Activated CD4-positive, alpha-beta T cell treated with anti-CD3 and anti-CD28 coated beads for 48 hours (primary cell): ENCODE results near the gene INO80B.
A peak's percentile ranks its signal among the peaks of the same experiment; 100 is the strongest.
"Not testable (repeated sequence)": the region's sequence is repeated elsewhere in the genome, so short reads cannot be mapped to it uniquely, and the experiment has no call there.

Experiments used
- DNase-seq: peaks from one replicate; pipeline ENCODE4 v3.0.0-alpha.2; 2020

The INO80B gene

DNA sequence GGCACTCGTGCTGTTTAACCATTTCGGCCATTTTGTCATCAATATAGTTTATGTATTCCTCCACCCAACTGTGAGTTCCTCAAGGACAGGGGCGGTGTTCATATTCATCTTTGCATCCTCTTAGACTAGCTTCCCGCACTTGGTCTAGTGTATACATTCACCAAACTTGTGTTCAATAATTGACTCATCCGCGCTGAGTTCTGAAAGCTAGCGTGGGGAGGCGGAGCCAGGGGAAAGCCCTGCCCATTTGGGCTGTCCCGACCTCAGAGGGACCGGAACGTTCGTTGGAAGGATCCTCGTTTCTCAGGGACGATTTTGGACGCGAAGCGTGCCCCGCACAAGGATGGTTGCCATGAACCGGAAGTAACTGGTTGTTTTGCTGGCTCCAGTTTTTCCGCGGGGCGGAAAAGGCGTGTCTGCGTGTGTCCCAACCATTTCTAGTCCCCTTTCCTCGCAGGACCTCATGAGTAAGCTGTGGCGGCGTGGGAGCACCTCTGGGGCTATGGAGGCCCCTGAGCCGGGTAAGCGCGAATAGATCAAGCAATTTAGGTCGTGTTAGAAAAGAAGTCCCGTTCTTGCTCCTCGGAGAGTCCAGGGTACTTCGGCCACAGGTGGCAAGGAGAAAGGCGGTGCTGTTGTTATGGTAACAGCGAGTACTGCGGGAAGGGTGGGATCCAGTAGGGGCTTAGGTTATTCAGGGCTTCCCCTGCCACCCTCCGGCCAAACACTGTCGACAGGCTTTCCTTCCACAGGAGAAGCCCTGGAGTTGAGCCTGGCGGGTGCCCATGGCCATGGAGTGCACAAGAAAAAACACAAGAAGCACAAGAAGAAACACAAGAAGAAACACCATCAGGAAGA, at the start of gene INO80B:
Gene INO80B (plus strand): TSS at position 434 of the 858 bp plus-strand sequence. CDS start 30 bp downstream, at position 464.
- DNase-seq: peak; percentile 98

DNA sequence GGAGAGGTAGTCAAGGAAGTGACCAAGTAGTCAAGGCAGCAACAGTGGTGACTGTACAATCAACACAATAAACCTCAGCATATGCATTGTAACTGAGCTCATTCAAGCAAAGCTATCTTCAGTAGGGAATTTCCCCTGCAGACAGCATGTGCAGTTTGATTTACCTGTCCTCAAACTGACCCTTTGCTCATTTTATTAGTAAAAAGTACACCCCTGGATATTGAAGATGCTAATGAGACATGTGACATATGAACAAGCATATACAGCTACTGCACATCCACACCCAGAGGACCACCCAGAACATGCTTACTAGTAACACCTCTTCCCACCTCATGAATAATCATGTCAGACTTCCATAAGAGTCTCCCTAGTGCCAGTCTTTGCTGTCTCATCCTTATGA, 48.9 kb upstream of the INO80B start:
- no peak for DNase-seq

DNA sequence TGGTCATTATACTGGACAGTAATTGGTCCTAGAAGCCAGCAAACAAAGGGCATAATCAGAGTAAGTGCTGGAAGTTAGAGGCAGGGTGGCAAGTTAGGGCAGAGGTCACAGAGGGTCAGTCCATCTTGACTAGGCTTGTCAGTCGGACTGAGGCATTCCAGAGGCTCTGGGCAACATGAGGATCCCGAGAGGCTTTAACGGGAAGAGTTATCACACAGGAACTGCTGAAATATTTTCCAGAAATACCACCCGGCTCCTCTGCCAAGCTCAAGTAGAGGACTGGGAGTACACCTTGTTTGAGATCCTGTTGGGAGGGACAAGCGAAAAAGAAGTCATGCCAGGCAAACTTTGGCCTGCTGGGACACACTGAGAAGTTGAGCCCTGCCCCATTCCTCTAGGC, 47.2 kb upstream of the INO80B start:
- DNase-seq: no peak

DNA sequence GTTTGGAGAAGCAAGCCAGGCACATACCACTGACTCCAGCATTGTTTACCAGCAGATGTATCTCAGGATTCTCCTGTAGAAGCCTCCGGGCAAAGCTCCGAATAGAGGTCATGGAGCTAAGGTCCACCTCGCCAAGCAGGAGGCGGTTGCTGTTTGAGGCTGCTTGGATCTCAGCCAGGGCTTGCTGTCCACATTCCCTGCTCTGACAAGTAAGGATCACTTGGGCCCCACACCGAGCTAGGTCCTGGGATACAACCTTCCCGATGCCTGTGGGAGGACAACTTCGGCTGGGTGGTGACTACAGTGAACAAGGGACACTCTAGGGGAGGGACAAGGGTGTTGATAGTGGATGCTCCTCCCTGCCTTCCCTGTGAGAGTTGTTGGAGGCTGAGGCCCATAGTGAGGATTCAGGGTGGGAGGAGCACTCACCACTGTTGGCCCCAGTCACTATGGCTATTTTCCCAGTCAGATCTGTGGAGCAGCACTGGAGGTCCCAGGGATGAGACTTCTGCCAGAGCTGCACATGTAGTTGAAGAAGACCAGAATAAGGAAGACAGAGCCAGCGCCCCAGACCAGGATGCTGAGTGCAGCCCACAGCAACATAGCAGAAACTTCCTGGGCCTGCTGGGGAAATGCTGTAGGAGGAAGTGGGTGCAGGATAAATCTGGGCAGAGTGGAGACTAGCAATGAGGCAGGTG, 41.7 kb upstream of the INO80B start:
- DNase-seq: no peak

DNA sequence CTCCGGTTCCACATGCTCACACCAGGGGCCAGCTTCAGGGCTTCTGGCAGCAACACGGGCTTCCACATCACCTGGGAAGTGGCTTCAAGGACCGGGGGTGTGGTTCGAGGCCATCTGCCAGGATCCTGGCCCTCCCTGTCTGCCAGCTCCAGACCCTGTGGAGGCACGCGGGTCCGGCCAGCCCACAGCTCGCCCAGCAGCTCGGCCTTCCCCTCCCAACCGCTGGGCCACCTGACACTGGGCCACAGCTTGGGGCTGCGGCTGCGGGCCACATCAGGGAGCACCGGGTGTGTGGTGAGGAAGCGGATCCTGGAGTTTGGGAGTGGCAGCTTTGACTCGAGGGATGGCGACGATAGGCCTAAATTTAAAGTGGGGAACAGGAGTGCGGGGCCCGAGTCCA, 40.4 kb upstream of the INO80B start:
- no peak for DNase-seq

DNA sequence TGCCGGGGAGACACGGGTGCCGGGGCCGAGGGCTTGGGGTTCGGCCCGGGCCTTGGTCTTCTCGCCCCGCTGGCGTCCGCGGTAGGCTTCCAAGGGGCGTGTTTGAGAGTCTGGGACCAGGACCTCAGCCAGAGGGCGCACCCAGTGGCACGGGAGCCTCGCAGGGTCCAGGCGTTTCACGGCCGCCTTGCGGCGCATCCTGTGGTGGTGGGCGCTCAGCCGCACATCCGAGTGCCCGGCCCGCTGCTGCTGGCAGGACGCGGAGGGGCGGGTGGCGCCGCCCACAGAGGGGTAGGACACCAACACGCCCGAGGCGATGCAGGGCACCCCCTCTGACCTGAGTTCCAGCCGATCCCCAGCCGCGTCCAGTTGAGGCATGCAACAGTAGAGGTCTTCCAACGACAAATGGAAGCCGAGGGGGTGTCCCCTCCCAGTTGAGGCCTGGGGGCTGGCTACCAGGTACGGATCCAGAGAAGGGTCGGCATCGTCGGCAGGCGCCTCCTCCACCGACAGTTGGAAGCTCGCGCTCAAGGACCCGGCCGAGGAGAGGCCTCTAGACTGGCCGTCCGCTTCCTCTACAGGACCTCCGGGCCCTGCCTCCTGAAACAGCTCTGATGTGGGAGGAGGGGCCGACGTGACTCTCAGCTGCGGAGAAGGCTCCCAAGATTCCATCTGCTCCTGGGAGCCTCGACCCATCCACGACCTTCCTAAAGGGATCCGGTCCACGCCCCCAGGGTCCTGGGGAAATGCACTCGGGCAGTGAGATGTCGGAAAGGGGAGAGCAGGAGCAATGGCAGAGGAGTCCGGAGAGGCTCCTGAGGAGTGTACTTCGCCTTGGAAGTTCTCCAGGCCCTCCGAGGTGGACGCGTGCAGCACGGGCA, 39.8 kb upstream of the INO80B start:
- peak; percentile 23 for DNase-seq

DNA sequence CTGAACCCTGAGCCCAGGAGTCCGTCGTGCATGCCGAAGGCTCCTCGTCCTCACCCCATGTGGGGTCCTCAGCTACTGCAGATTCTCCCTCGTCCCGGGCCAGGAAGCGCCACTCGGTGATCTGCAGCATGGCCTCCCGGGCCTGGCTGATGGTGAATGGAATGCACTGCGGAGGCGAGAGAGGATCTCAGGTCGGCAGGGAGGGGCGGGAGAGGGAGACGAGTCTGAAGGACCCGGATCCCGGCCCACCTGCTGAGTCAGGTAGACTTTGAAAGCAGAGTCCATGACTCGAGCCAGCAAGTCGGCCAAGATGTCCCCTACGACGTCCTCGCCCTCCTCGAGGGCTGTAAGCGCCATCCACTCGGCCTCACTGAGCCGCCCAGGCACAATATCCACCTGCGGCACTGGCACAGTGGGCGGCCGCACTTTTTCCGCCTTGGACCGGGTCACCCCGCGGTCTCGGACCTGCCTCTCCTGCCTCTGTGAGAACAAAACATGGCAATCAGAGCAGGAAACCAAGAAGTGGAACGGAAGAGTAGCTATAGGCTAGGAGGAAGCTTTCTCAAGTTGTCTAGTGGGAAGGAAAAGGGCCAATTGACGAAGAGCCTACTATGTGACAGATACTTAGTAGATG, 39.0 kb upstream of the INO80B start:
- peak; percentile 16 for DNase-seq

DNA sequence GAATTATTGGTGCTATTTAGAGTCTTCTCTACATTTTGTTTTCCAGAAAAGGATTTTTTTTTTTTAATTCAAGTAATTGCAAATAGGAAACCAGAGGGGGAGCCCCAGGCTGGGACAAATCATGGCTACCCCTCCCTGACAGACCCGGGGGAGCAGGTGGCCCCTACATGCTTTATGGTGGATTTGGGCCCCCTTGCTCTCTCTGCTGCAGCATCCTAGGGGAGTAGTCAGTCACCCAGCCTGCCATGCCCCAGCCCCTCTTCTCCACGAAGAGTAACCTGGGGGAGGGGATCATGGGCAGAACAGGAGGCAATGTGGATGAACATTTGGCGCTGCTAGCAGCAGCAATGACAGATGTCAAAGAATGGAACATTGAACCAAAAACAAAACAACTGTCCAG, 38.1 kb upstream of the INO80B start:
- DNase-seq: no peak

DNA sequence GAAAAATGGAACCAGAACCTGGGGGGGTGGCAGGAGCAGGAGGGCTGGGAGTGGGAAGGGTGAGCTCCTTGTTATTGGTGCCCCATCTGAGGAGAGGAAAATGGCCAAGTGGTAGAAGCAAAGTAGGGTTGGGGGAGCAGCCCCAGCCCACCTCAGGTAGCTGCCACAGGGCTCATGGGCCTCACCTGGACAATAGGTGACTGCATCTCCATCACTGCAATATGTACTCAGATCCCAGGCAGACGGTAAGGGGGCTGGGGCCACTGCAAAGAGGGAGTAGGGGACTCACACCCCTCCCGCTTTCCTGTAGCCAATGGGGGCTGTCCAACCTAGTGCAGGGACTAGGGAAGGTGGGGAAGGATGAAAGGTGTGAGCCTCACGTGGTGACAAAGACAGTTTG, 37.7 kb upstream of the INO80B start:
- no peak for DNase-seq

DNA sequence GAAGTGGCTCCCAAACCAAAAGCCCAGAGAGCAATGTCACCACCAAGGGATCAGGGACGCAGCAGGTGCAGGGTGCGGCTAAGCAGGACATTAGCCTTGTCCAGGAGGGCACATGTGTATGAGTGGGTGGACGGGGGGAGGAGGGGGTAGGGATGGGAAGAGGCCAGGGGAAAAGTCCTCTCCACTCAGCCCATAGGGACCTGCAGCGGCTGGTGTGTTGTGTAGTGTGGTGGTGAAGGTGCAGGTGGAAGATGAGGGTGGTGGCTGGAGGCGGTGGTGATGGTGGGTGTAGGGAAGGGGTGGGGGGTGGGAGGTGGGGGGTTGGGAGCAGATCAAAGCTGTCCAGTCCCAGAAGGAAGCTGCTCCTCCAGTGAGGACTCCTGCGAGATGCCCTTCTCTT, 37.1 kb upstream of the INO80B start:
- DNase-seq: no peak

DNA sequence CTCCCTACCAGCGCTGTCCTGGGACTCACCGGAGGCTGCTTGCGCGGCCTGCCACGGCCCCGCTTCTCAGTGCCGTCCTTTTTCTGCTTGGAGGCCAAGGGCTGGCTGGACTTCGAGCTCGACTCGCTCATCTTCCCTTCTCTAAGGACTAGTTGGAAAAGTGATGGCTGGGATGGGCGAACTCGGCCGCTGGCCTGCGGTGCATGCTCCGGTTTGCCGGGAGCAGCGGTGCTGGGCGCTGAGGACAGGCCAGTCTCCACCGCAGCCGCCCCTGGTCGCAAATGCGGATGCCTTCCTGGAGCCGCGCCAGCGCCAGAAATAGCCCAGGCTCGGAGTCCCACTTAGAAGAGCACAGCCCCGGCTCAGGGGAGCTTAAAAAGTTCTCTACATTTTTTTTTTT, 36.6 kb upstream of the INO80B start:
- DNase-seq: no peak

DNA sequence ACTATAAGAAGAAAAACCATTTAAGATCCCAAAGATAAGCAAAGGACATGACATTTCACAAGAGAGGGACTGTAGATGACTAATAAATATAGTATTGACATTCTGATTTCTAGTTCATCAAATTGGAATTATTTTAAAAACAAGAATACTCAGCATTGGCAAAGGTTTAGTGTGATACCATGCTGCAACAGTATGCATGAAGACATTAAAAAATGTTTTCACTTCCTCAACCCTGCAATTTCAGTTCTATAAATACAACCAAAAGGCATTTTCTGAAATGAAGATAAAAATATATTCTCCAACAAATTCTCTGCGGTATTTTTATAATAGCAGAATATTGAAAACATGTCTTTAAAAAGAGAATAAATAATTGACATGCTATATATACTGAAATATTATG, 35.5 kb upstream of the INO80B start:
- no peak for DNase-seq

DNA sequence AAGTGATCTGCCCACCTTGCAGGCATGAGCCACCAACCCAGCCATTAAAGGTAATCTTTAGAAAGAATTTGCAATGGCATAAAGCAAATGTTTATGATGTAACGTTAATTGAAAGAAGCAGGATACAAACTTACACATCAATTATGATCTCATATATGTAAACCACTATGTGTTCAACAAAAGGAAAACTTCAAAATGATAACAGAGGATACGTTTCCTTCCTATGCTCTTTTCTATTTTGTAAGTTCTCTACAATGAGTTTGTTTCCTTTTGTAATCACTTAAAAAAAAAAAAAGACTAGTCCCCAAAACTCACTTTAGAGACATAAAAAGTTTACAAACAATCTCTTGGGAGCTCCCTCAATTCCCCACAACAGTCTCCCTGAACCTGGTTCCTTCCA, 34.9 kb upstream of the INO80B start:
- no peak for DNase-seq

DNA sequence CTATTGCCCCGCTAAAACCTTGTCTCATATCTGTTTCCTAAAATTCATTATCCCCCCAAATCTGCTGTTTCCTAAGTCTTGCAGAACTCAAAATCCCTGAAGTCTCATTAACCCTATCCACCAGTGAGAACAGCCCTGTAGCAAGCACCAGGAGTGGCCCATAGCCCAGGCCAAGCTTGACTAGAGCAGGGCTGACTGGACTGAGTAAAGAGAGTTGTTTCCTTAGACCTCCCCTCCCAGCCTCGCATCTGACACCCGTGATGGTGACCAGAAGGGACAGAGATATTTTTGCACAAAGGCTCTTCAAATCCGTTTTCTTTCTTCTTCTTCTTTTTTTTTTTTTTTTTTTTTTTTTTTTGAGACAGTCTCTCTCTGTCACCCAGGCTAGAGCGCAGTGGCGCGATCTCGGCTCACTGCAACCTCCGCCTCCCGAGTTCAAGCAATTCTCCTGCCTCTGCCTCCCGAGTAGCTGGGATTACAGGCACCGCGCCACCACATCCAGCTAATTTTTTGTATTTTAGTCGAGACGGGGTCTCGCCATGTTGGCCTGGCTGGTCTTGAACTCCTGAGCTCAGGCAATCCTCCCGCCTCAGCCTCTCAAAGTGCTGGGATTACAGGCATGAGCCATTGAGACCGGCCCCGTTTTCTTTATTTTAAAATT, 34.3 kb upstream of the INO80B start:
- not testable (repeated sequence) for DNase-seq

DNA sequence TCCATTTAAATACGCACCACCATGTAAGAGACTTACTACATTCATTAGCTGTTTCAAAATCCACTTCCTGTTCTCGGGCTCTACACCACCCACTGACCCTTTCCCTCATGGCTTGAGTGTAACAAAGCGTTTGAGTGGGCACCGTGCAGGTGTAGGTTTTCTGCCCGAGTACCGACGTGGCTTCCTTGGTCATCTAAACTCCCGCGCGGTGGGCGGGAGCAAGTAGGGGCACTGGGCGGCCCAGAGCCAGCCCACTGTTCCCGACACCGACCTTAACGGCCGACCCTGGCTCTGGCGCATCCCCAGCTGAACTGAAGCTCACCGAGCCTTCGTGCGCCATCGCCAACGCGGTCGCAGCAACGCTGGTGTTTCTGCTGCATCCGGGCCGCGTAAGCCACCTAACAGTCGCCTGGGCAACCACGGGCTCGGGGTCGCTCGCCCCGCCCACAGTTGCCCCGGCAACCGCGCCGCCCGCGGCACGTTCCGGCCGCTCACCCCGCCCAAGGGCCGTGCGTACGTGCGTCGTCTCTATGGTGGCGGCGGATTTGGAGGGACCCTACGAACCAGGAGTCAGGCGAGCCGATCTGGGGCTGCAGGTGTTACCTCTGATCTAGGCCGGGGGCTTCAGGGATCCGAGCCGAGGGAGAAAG, 33.5 kb upstream of the INO80B start, which contains the start of the genes C2orf81 and WDR54:
Gene C2orf81 (minus strand): TSS at position 399 of the 650 bp plus-strand sequence. CDS start 59 bp downstream, at position 340.
Gene WDR54 (plus strand): TSS at position 510 of the 650 bp plus-strand sequence. CDS start 424 bp downstream, outside the sequence.
- peak; percentile 97 for DNase-seq

DNA sequence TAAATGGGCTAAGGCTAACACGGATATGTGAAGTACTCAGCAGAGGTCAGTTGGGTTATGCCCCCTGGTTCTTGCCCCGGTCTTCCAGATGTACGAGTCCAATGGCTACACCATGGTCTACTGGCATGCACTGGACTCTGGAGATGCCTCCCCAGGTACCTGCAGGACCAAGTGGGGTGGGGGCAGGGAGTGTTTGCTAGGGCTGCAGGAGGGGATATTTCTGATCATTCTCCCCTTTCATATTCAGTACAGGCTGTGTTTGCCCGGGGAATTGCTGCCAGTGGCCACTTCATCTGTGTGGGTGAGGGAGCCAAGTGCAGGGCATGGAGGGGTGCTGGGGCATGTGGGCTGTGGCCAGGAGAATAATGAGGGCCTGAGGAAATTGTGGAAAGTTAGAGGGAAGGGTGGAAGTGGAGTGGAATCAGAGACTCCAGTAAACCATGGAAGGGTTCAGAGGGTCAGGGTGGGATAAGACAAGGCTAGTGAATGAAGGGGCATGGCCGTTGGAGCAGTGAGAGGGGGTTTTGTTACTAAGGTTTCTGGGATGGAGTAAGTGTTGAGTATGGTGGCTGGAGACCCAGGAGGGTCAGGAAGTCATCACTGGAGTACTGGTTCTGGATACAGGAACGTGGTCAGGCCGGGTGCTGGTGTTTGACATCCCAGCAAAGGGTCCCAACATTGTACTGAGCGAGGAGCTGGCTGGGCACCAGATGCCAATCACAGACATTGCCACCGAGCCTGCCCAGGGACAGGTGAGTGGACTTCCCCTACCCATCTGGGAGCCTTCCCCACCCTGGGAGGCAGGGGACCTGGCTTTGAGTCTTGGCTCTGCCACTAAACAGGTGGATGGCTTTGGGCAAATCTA, 31.4 kb upstream of the INO80B start:
- no peak for DNase-seq

DNA sequence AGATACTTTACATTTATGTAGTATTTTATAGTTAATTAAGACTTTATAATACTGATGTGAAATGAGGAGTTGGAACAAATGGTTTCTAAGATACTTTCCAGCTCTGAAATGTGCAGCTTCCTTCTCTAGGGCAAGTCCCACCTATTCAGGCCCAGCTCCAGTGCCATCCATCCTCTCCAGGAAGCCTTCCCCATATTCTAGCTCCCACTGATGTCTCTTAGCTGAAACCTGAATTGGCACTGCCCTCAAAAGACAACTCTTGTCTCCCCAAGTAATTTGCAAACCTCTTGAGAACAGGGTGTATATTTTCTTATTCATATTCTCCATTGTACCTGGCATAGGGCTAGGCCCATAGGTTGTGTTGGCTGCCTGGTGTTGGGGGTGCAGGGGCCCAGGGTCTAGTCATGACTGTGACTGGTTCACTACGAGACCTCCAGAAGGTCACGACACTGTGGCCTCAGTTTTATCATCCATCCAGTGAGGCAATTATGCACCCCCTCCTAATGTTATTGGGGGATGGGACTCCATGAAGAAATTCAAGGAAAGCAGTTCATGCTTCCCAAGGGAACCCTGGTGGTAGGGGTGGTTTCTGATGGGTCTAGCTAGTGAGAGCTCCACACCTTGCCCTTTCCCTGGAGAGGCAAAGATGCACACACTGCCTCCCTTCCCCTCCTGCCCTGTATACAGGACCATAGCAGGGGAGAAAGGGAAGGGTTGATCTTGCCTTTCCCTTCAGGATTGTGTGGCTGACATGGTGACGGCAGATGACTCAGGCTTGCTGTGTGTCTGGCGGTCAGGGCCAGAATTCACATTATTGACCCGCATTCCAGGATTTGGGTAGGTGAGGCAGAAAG, 30.5 kb upstream of the INO80B start:
- no peak for DNase-seq

DNA sequence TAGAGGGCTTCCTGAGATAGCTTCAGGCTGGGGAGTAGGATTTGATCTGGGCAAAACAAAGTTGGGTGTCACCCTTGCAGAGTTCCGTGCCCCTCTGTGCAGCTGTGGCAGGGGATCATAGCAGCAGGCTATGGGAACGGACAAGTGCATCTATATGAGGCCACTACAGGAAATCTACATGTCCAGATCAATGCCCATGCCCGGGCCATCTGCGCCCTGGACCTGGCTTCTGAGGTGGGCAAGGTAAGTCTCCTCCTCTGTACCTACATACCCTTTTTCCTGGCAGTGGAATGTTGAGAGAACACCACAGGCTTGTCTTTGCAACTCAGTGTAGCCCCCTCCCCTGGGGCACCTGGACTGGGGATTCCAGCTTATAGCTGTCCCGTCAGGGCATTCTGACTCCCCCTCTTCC, 29.9 kb upstream of the INO80B start:
- no peak for DNase-seq

DNA sequence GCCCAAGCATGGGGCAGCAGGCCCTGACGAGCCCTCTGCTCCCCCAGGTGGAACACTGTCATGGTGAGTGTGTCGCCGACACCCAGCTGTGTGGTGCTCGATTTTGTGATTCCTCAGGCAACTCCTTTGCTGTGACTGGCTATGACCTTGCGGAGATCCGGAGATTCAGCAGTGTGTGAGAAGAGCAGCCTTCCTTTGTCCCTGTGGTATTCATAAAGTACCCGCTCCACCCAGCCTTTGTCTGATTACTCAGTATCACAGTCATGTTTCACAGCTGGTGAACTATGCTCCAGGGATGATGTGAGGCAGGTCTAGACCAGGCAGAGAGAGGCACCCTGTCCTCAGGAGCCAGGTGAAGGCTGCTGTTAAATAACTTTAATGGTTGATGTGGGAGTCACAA, 29.4 kb upstream of the INO80B start:
- DNase-seq: no peak
